ENCODE data around the gene CROCC2.

DNA sequence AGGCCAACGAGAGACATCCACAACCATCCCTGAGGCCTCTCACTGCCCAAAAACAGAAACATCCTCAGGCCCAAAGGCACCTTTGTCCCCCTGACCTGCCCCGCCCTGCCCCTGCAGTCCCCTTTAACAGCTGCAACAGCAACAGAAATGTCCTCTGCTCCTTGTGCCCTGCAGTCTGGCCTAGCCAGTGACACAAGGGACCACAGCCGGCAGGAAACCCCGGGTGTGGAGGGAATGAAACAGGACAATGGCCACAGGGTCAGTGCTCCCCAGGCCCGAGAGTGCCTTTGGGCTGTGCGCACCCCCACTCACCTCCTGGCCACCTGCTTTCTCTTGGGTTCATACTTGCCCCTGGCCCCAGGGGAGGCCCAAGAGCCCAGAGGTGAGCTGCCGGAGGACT, 127.9 kb downstream of the CROCC2 start:
- TF ChIP-seq EP300 (IDR thresholded peaks at IDR 0.05): no peak
- TF ChIP-seq POLR2AphosphoS5 (IDR thresholded peaks at IDR 0.05): no peak

Data from sigmoid colon (tissue), 4 donors.